Activated CD4-positive, alpha-beta T cell treated with anti-CD3 and anti-CD28 coated beads, Interleukin-2, amount 50 U/mL, for 4 hours (primary cell): ENCODE results near the gene MGST3.
"Not testable (repeated sequence)": the region's sequence is repeated elsewhere in the genome, so short reads cannot be mapped to it uniquely, and the experiment has no call there.

Experiments
- DNase-seq, 2 experiments: peaks; one replicate each; pipeline ENCODE4 v3.0.0-alpha.2; 2020

MGST3 gene

DNA sequence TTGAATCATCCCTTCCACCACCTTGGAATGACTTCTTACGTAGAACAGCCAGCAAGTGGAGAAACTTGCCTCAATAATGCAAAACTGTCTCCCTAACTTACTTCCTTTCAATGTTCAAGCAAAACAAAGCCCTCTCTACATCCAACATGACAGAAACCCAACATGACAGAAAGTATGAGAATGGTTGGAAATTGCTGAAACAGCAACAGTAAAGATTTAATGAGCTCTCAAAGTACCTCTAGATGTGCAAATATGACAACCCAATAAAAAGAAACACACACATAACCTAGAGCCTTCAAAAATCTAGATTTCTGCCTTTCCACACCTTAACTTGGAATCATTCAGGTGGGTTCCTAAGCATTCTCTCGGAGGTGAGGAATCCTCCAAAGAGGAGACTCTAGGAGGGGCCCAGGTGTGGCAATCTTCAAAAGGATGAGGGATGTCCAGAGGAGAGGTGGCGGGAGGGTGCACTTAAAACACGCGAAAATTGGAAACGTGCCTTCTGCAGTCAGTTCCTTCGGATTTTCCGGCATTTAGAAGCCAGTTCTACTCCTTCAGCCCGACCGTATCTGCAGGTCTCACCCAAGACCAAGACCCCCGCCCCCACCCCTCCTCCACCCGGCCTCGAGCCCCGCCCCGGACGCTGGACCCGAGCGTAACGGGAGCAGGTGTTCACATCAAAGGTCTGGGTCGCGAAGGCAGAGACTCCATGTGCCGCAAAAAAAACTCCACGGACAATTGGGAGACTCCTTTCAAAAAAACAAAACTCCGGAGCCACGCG, 996 bp upstream of the MGST3 start:
- no peak for DNase-seq

DNA sequence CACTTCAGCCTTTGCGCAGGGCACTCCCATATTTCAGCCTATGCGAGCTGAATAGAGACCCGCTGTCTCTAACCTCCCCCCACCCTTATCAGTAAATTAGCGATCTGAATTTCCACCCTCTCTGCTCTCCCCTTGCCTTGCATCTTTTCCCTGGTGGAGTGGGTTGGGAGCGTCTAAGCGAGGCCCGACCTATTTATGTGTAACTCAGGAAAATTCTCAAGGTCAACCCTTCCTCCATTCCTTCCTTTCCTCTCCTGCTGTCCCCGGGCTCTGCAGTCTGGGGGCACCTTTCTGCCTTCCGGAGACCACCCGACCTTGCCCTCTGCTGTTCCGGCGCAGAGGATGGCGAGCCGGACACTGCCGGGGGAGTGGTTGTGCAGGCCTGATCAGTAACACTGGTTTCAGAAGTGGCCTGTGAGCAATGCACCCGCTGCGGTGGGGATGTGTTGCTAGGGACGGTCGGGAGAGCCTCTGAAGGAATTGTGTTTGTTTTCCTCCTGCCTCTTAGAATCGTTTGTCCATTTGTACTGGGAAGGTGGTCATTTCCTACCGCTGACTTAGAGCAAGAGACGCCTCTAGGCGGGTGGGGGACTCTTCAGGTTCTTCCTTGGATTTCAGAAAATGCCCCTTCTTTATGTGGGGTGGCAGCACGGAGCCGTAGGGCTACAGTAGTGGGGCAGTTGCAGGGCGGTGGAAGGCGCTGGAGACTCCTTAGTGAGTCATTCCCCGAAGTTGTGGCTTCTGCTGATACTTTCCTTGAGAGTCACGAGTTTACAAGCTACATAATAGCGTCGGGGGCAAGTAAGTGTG, 513 bp downstream of the MGST3 start:
- peak; percentile 26 to 38 for DNase-seq

DNA sequence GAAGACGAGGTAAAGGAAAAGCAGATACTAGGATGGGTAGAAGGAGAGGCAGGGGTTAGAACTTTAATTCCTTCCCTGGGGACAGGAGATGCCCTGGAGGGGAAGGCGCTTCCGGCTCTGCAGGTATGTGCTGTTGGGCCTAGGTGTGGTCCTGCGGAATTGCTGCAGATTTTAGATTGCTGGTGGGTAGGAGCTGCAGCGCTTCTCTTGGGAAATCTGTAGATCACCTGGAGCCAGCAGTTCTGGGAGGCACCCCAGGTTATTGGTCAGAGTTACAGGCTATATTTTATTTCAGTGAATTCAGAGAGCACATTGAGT, 1.1 kb downstream of the MGST3 start:
- DNase-seq, result no peak

- no peak for DNase-seq
These were observed 1.5 kb downstream of the MGST3 start for GRCh38 chr1:165632491-165632890.

DNA sequence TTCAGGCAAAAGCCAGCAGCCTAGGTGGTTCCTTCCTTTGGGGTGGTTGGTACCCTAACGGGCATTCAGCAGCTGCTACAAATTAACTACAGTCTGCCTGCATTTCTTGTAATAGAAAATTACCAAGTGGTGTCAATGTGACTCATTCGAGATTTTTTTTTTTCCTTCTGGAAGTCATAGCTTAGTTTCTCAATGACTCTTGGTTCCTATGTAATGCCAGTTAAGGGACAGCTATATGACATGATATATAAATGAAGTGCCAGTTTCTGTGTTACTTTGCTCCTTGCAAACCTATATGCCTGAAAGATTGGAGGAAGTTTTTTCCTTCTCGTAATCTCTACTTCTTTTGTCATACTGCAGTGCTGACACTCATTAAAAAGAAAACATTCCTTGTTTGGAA, 2.6 kb downstream of the MGST3 start:
- DNase-seq, result no peak

DNA sequence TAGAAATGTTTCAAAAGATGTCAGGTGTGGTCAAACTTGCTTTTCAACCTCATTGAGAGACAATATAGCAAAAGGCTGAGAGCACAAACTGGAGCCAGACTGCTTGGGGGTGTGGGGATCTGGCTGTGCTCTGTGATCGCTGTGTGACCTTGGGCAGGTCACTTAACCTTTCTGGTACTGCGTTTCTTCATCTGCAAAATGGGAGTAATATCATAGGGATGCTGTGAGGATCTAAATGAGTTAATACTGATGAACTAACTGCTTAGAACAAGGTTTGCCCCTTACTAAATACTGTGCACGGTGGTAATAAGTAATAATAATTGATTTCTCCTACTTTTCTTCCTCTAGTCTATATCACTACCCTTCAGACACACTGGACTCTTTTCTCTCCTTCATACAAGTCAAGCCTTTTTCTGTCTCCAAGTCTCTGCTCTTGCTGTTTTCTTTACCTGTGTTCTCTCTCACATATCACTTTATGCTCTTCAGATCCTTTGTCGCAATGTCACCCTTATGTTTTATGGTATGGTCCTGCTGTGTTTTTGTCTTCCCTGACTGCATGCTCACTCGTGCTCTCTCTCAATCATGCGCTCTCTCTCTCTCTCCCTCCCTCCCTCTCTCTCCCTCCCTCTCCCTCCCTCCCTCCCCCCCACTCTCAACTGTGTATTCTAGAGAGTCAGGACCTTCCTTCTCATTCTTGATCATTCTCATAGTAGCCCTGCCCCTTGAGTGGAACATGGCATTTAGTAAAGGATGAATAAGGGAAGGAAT, 3.3 kb downstream of the MGST3 start:
- DNase-seq, result no peak

DNA sequence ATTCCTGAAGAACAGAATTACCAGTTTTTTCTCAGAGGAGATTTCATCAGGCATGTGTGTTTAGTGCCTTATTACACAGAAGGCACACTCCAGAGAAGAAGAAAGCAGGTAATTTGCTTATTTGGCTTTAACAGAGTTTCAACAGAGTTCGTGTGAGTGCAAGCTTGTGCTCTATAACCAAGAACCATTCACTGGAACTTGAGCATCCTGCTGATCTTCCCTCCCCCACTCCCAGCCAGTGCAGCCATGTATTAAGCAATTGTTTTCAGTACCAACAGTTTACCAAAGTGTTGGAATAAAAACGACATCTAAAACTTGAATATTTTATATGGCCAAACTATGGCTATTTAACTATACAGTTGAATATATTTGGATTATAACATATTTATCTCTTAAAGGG, 4.3 kb downstream of the MGST3 start:
- no peak for DNase-seq

DNA sequence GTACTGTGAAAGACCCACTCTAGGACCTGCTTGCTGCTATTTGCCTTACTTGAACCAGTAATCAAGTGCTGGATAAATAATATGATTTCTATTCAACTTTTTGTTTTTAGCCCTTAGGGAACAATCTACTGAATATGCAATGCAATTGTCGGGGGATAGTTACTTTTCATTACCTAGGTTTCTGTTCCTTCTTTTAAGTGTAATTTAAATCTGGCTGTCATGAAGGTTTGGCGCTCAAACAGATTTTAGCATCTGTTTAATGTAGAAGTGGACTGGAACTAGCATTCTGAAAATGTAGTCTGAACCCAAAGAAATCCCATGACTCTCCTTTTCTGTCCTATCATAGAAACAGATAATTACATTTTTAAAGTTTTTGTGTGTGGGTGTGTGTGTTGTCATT, 4.8 kb downstream of the MGST3 start:
- DNase-seq, result no peak

- no peak for DNase-seq
These were observed 6.4 kb downstream of the MGST3 start for GRCh38 chr1:165637427-165637826.

- not testable (repeated sequence) for DNase-seq
These were observed 7.2 kb downstream of the MGST3 start for GRCh38 chr1:165638211-165638610.

DNA sequence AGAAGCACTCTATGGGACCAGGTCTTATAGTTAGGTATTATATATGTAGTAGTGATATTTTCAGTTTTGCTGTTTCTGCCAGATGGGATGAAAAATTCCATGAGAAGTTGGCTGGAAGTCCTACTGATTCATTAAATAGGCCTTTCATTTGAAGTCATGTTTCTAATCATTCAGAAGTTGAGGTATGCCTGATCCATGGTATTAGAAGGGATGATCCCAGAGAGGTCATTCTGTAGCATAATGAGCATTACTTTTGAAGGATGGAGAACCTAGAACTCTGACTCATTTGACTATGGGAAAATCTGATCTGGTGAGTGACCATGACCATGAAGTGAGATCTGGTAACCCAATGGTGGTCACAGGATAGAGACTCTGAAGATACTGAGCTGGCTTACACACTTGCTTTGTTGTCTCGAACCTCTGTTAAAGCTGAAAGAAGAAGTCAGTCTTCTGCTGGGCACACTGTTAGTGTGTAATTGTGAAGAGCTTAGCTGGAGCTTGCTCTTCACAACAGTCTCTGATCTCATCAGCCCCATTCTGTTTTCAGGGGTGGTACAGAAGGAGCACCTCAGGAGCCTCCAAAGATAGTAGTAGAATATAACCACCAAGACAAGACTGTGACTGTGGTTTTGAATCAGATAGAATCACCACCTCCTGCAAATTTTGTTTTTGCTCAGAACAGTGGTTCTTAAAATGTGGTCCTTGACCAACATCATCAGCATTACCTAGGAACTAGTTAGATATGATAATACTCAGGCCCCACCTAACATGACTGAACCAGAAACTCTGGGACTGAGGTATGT, 9.0 kb downstream of the MGST3 start:
- DNase-seq, result no peak

GRCh38 chr1:165641231-165641987, 10.4 kb downstream of the MGST3 start:
- no peak for DNase-seq

GRCh38 chr1:165644064-165644735, 13.2 kb downstream of the MGST3 start:
- DNase-seq, result no peak

DNA sequence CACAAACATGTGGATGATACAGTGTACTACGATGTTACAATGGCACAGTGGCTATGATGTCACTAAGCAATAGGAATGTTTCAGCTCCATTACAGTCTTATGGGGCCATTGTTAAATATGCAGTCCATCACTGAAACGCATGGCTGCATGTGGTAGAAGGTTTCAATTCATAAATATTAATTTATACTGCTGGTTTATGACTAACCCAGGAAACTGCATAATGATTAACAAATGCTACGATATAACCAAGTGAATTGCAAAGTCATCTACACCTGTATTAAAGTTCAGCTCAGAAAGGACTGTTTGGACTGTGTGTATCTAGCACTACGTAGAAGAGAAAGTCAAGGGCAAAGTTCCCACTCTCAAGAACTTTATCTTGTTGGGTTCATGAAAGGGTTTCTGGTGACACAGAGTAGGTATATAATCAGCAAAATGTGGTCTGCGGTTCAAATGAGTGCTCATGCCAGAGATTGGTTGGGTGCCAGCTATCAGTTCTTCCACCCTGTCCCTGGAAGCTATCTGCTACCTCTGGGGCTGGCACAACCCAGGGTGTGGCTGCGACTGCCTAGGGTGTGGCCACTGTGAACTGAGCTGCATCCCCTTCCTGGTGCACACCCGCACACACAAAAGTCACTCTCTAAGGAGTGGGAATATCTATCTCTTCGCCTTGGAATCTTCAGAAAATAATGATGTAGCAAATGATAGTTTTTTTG, 14.8 kb downstream of the MGST3 start:
- DNase-seq, result no peak

DNA sequence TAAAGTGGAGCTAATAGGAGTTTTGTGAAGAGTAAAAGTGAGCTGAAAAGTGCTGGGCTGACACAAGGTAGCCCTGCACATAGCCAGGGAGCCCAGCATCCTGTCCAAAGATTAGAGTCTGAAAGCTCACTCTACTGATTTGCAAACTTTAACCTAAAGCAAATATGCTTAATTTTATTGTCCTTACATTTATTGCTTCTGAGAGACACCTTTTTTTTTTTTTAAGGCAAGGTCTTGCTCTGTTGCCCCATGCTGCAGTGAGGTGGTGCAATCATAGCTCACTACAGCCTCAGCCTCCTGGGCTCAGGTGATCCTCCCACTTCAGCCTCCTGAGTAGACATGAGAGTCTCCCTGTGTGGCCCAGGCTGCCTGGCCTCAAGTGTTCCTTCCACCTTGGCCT, 16.5 kb downstream of the MGST3 start:
- DNase-seq, result no peak

GRCh38 chr1:165647970-165648369, 16.9 kb downstream of the MGST3 start:
- DNase-seq, result no peak

DNA sequence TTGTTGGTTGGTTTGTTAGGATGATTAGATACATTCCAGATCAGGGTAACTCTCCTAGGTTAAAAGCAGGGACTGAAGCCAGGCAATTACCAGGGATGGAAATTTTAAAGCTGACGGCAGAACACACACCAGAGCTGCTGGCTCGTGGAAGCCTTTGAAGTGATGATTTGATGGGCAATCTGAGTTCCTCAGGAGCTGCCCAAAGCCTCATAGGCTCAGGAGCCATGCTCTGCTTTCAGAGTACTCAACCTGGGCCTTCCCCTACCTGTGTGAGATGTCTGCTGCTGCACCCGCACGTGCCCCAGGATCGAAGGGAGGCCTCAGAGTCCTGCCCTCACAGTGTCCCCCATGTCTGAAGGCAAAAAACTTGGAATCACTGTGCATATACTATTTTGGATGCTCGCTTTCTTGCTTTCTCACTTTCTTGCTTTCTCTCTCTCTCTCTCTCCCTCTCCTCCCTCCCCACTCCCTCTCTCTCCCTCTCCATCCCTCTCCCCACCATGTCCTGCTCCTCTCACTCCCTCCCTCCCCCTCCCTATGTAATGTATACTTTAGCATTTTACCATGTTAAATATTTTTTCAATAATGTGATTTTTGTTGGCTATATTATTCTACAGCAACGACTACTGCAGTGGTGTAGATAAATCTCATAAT, 18.0 kb downstream of the MGST3 start:
- DNase-seq, result no peak

- DNase-seq, result no peak
These were observed 20.1 kb downstream of the MGST3 start for GRCh38 chr1:165650981-165651625.

GRCh38 chr1:165658766-165659580, 27.9 kb downstream of the MGST3 start:
- not testable (repeated sequence) for DNase-seq
